HG02973 (cell line): ENCODE data around the gene OSTN.
"Not testable (repeated sequence)": the region's sequence is repeated elsewhere in the genome, so short reads cannot be mapped to it uniquely, and the experiment has no call there.

ENCODE experiments used
- ATAC-seq: cut with Tn5 transposase; IDR thresholded peaks from one replicate; pipeline ENCODE4 v1.9.1; 2021; ENCODE audit warnings: moderate library complexity; ENCODE audit not compliant: unreplicated experiment

Gene OSTN, protein sequence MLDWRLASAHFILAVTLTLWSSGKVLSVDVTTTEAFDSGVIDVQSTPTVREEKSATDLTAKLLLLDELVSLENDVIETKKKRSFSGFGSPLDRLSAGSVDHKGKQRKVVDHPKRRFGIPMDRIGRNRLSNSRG

DNA sequence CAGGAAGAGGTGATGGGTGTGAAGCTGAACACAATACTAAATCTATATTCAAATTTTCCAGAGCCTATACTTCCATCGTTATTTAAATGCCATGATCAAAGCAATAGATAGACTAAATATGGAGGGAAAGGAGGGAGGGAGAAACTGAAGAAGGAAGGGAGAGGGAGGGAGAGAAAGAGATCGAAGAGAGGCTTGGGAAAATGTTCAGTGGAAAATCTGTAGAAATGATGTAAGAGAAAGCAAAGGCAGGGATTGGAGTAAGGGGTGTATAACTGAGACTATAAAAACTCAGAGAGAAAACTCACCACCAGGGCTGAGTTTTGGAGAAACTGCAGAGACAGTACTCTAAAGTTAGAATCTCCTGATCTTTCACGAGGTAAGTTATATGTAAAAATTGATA lies at the start of gene OSTN:
OSTN (plus strand) TSS at position 310 of the 400 bp plus-strand sequence. CDS start 13,292 bp downstream, outside the sequence.
- no peak for ATAC-seq

DNA sequence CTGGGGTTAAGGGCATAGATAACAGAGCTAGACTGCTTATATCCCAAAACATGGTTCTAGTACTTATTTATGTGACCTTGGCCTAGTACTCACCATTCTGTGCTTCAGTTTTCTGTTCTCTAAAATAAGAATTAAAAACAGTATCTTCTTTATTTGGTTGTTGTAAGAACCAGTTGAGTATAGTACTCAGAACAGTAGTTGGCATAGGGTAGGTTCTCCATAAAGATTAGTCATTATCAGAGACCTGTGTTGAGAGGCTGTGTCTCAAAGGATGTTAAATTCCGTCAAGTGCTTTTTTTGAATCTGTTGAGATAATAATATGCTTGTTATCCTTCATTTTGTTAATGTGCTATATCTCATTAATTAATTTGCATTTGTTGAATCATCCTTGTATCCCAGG lies 47.4 kb upstream of the OSTN start:
- ATAC-seq, result no peak

DNA sequence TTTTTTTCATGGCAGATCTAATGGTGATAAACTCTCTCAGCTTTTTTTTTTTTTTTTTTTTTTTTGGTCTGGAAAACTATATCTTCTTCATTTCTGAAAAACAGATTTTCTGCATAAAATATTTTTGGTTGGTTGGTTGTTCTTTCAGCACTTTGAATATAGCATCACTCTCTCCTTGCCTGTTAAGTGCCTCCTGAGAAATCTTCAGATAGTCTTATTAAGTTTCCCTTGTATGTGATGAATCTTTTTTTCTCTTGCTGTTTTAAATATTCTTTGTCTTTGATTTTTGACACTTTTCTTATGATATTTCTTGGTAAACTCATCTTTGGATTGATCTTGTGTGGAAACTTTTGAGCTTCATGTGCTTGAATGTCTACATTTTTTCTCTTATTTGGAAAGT lies 44.2 kb upstream of the OSTN start:
- no peak for ATAC-seq

DNA sequence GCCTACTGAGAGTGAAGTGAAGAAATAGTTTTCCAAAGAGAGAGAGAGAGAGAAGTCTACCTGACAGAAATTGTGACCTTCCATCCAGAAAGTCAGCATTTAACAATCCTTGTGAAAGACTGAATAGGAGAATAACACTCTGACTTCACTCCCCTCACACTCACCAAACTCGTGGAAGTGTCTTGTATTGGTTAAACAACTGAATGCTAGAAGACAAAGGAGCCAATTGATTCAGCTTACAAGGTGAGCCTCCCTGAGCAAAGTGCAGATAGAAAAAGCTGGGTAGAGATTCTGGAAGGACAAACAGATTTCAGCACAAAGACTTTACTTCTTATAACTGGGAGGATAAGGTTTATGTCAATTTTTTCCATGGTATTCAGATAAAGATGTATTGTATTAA lies 40.8 kb upstream of the OSTN start:
- ATAC-seq, result no peak

DNA sequence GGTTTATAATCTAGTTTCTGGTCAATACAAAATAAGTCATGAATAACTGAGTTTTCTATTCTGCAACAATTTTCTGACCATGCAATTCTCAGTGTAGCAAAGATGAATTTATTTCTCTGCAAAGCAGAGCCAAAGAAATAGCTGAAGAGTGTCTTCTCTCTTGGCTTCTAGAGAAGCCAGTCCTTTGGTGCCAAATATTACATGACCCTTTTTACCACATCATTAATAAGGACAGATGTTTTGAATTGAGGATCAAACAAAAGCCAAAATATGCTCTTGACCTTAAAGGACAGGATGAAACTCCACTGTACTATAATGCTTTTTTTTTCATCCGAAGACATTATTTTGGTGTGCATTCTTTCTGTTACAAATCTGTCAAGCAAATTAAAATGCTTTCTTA lies 40.2 kb upstream of the OSTN start:
- no peak for ATAC-seq

DNA sequence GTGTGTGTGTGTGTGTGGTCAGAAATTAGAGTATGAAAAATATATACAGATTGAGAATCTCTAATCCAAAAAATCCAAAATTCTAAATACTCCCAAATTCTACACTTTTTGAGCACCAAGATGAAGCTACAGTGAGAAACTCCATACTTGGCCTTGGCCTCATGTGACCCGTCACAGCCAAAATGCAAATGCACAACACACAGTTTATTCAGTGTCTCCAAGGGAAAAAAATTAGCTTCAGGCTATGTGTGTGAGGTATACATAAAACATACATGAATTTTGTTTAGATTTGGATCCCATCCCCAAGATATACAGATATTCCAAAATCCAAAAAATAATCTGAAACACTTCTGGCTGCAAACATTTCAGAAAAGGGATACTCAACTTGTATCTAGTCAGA lies 33.2 kb upstream of the OSTN start:
- ATAC-seq, result no peak

DNA sequence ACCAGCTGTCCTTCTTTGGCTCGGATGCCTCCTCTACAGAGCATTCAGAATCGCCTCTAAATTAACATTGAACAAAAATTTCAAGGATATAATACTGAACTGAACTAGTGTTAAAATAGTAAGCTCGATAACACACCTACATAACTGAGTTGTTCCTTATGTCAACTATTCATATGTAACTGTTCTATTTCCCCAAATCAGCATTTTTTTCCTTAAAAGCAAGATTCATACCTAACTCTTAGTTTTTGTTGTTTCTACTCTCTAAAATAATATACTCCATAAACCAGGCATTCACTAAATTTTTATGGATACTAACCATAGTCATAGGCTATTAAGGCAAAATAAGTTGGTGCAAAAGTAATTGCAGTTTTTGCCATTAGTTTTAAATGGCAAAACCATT lies 32.7 kb upstream of the OSTN start:
- no peak for ATAC-seq

DNA sequence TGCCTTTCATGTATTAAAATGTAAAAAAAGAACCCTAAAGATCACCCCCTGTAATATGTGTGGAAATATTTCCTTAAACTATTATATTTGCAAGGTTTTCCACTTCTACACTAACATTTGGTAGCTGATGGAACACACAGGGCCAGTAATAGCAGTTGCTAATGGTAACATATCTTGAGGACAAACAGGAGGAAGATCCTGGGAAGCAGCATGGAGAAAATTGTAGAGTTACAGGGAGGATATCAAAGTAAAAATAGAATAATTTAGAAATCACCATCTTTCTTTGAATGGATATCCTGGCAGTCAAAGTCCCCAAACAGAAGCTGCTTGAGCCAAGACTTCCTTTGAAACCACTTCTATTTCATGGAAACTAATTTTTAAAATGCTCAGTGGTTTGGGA lies 29.5 kb upstream of the OSTN start:
- no peak for ATAC-seq

DNA sequence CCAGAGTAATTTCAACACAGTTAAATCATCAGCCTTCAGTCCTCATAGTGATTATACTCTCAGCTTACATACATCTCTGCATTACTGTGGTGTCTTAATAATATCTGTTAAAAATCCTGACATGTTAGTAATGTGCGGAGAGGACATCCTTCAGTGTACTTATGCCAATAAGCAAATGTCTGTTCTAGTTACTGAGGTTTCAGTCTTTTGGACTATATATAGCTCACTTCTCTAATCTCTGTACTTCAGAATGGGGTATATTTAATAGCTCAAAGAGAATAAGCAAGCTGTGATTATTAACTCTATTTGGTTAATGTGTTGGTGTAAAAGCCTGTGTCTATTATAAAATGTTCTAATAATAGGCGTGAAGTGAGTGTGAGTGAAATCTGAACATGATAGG lies 28.9 kb upstream of the OSTN start:
- ATAC-seq, result peak; percentile 39

DNA sequence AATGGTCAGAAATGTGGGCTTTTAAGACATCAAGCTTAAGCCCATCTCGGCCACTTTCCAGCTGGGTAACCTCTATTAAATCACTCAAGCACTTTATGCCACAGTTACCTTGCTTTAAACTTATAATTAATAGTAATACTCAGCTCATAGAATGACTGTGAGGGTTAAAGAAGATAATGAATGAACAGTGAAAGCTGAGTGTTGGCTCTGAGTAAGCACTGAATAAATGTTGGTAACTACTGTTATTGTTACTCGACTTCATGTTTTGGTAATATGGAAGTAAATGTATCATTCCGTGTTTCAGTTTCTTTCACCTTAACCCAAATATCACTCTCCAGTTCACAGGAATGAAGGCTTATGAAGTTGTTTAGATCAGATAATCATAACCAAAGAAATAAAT lies 23.9 kb upstream of the OSTN start:
- ATAC-seq, result peak; percentile 59

DNA sequence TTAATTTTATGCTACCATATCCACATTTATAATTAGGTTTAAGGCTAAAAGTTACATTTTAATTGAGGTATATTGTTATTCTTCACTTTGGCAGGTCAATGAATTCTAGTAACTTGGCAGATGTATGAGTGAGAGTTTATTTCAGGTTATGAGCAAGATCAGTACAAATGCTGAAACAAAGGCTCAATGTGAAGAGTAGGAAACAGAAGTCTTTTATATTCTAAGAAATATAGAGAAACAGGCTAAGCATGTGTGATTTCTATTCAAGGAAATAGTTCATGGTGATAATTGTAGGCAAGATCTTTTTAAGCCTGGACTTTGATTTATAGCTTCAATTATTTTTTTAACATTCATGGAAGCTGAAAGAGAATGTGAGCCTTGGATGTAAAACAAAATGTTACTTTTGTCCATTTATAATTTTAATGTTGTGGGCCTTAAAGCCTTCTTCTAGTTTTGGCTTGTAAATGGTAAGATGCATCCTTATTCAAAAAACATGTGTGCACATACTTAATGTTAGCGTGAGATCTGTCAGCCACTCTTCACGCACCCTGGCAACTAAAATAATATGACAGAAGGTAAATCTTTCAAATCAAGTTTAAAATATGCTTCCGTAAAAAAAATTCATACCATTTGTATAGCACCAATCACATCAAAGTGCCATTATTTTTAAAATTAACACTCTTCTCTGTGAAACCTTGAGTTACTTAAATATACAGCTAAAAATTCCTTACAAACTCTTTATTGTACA lies 22.8 kb upstream of the OSTN start:
- no peak for ATAC-seq

DNA sequence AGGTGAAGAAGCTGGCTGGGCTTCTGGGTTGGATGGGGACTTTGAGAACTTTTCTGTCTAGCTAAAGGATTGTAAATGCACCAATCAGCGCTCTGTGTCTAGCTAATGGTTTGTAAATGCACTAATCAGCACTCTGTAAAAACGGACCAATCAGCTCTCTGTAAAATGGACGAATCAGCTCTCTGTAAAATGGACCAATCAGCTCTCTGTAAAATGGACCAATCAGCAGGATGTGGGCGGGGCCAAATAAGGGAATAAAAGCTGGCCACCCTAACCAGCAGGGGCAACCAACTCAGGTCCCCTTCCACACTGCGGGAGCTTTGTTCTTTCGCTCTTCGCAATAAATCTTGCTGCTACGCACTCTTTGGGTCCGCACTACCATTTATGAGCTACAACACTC lies 13.7 kb upstream of the OSTN start:
- ATAC-seq, result not testable (repeated sequence)

DNA sequence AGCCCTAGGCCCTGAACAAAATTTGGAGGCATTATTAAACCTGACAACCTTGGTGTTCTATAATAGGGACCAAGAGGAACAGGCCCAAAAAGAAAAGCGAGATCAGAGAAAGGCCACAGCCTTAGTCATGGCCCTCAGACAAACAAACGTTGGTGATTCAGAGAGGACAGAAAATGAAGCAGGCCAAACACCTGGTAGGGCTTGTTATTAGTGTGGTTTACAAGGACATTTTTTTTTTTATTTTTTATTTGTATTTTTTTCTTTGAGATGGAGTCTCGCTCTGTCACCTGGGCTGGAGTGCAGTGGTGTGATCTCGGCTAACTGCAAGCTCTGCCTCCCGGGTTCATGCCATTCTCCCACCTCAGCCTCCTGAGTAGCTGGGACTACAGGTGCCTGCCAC lies 10.8 kb upstream of the OSTN start:
- ATAC-seq, result not testable (repeated sequence)

DNA sequence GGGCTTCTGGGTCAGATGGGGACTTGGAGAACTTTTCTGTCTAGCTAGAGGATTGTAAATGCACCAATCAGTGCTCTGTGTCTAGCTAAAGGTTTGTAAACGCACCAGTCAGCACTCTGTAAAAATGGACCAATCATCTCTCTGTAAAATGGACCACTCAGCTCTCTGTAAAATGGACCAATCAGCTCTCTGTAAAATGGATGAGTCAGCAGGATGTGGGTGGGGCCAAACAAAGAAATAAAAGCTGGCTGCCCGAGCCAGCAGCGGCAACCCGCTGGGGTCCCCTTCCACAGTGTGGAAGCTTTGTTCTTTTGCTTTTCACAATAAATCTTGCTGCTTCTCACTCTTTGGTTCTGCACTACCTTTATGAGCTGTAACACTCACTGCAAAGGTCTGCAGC lies 6.8 kb upstream of the OSTN start:
- ATAC-seq, result not testable (repeated sequence)

DNA sequence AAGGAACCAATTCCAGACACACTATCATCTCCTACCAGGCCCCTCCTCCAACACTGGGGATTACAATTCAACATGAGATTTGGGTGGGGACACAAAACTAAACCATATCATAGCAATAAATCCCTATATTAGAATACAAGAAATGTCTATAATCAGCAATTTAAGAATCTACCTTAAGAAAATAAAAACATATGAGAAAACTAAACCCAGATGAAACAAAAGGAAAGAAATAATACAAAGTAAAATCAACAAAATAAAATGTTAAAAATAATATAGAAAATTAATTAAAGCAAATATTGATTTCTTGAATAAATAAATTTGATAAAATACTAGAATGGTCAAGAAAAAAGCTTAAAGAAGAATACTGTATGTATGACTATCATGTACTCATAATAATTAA lies 6.1 kb upstream of the OSTN start:
- ATAC-seq, result no peak

DNA sequence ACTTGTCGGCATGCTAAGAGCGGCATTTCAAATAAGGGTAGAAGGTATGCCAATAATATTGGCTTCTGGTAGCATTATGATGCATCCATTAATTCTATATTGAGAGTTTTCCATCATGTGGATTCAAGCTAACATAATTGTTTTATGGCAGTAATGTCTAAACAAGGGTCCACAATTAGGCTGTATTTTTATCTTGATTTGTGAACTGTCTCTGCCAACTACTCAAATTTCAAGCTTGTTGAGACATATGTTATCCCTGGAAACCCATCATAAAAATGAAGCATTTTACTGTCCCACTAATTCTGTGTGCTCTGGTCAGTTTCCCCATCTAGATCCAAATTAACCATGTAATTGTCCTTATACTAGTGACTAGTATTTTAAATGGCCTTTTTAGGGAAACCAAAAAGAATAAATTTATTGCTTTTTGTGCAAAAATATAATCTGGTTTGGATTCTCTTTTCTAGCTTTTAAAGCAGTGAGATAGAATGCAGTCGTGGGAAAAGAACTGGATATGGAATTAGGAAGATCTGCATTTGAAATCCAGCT lies 1.2 kb upstream of the OSTN start:
- no peak for ATAC-seq

DNA sequence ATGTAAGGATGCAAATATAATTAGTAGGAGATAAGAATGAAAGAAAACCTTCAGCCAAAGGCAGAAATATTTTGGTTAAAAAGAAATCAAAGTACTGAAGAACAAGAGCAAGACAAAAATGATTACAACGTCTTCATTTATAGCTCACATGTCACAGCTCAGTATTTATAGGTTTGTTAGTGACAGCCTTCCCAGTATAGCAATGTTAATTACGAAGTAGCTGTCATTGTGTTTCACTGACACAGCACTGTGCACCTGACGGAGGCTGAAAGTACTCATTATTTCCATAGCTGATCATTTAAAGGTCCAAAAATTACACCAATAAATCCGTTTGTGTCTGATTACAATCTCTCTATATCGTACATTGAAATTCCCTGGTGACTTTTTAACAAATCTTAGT lies 561 bp upstream of the OSTN start:
- ATAC-seq, result no peak

DNA sequence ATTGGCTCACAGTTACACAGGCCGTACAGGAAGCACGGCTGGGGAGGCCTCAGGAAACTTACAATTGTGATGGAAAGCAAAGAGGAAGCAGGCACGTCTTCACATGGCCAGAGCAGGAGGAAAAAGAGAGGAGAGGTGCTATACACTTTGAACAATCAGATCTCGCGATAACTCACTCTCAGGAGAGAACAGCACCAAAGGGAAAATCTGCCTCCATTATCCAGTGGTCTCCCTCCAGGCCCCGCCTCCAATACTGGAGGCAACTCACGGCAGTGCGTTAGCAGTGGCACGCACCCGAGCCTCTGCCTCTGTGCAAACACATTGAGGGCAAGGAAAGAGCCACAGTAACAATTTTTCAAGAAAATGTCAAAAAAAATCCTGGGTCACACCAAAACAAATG lies 11.0 kb downstream of the OSTN start:
- ATAC-seq, result no peak

DNA sequence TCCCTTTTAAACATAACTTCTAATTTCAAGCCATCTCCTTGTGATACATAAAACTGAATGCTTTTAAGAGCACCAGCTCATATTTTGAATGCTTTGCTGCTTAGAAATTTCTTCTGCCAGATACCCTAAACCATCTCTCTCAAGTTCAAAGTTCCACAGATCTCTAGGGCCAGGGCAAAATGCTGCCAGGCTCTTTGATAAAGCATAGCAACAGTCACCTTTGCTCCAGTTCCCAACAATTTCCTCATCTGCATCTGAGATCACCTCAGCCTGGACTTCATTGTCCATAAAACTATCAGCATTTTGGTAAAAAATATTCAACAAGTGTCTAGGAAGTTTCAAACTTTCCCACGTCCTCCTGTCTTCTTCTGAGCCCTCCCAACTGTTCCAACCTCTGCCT lies 17.5 kb downstream of the OSTN start:
- ATAC-seq, result no peak

DNA sequence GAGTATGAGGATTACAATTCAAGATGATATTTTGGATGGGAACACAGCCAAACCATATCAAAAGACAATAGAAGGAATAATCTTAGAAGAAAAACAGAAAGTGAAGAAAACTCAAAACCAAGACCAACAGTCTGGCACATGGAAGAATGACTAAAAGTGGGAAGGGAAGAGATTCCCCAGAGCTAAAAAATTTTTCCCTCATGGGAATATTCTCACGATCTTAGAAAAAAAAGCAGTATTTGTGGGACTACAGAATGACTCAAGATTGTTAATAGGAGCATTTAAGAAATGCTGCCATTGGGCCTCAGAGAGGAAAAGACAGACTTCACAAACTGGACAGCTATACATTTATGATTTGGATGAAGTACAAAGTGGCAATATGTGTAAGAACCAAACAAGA lies 18.3 kb downstream of the OSTN start:
- ATAC-seq, result no peak

DNA sequence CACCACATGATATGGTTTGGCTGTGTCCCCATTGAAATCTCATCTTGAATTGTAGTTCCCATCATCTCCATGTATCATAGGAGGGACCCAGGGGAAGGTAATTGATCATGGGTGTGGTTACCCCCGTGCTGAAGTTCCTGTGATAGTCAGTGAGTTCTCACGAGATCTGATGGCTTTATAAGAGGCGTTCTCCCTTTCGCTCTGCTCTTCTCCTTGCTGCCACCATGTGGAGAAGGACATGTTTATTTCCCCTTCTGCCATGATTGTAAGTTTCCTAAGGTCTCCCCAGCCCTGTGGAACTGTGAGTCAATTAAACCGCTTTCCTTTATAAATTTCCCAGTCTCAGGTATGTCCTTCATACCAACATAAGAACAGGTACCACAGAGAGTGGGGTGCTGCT lies 21.9 kb downstream of the OSTN start:
- no peak for ATAC-seq

DNA sequence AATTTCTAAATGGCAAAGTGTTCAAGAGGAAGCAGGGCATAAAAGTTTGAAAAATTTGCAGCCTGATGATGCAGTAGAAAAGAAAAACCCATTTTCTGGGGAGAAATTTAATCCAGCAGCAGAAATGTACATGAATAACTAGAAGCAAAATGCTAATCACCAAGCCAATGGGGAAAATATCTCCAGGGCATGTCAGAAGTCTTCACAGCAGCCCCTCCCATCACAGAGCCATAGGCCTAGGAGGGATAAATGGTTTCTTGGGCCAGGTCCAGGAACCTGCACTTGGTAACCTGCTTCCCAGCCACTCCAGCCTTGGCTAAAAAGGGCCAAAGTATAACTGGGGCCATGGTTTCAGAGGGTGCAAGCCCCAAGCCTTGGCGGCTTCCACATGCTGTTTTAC lies 22.6 kb downstream of the OSTN start:
- ATAC-seq, result no peak

DNA sequence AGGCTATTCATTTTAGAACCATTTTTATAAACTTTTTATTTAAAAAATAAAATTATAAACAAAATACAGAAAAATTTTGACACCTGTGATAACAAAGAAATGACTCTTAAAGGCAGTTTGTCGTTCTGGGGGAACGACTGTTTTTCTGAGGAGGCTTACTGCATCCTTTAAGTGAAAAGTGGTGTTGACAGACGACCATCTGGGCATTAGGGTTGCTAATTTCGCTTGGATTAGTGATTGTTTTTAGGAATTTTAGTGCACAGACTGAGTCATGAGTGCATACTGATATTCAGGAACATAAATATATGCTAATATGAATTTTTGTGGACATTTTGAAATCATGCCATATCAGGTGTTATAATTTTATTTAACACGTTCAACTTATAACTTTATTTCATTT lies 28.5 kb downstream of the OSTN start:
- ATAC-seq, result no peak
